B cell (primary cell): ENCODE measurements around the gene PLCG2.

Experiments used
- EZH2 ChIP-seq: IDR thresholded peaks from 2 replicates; pipeline ENCODE4 v1.6.1; 2012; ENCODE audit warnings: borderline replicate concordance, low read depth, mild to moderate bottlenecking, moderate library complexity, low read length; ENCODE audit not compliant: insufficient read depth, poor library complexity, severe bottlenecking
- TF ChIP-seq, protein P1 (sequence below): fragments of 200-600 bp; IDR thresholded peaks from one replicate; pipeline ENCODE4 v1.8.0; 2022; ENCODE audit warnings: antibody characterized with exemption, mild to moderate bottlenecking

DNA sequence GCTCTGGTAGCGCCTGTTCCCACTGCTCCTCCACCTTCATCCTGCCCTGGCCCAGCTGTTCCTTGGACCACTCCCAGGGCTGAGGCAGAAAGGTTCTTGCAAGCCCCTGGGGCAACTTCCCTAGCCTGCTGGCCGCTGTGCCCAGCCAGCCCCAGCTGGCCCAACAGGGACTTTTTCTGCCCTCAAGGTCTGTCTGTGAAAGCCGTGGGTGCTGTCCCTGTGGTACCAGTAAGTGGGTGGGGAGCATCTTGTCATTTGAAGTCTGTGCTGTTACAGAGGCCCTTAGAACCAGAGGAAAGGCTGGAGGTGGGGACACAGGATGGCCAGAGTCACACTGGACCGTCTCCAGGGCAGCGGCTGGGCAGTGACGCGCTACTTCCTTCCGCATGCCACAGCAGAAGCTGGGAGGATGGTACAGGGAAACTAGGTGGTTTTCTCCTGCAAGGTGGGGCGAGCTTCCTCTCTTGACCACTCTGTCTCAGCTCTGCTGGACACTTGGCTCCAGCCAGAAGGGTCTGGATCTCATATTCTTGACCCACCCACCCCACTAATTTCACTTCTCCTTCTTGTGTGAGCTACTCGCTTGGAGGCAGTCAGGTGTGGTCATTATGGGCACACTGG, 87.8 kb downstream of the PLCG2 start:
- TF ChIP-seq, protein P1, sequence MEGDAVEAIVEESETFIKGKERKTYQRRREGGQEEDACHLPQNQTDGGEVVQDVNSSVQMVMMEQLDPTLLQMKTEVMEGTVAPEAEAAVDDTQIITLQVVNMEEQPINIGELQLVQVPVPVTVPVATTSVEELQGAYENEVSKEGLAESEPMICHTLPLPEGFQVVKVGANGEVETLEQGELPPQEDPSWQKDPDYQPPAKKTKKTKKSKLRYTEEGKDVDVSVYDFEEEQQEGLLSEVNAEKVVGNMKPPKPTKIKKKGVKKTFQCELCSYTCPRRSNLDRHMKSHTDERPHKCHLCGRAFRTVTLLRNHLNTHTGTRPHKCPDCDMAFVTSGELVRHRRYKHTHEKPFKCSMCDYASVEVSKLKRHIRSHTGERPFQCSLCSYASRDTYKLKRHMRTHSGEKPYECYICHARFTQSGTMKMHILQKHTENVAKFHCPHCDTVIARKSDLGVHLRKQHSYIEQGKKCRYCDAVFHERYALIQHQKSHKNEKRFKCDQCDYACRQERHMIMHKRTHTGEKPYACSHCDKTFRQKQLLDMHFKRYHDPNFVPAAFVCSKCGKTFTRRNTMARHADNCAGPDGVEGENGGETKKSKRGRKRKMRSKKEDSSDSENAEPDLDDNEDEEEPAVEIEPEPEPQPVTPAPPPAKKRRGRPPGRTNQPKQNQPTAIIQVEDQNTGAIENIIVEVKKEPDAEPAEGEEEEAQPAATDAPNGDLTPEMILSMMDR: no peak
- TF ChIP-seq EZH2: no peak
